HCT116 (cell line): ENCODE data around the gene RILPL2. TPM values are rescaled to one million over a fixed set of nuclear protein-coding genes. Genes with fewer than 3 reads are reported as not detected.

Experiments used
- ATAC-seq: fragments of 200-7000 bp; cut with Tn5 transposase; 2 replicates; pipeline ENCODE4 v1.9.1; 2020; ENCODE audit warnings: mild to moderate bottlenecking, moderate library complexity
- BruUV-seq: library from RNA; stranded (reverse); fragments of 400-500 nt; replicated peaks from 2 replicates; lab custom pipeline; 2021; lab: Mats Ljungman, UMichigan
- CTCF ChIA-PET: fragments of 300-600 bp; sonication (Branson Sonifier 250); formaldehyde crosslinking; loops from one replicate; lab custom pipeline; 2021; ENCODE audit warnings: antibody characterized with exemption; lab: Charles Lee
- POLR2A ChIA-PET: fragments of 300-600, 350-600 bp; sonication (Branson Sonifier 250); formaldehyde crosslinking; loops from one replicate; lab custom pipeline; 2021; ENCODE audit warnings: antibody characterized with exemption; lab: Charles Lee
- RAD21 ChIA-PET, 2 experiments: fragments of 300-600 bp; sonication (Branson Sonifier 250); formaldehyde crosslinking; loops; one replicate each; lab custom pipeline; 2023; ENCODE audit warnings: low total read pairs in 2 of 2; ENCODE audit not compliant: uncharacterized antibody in 2 of 2, unreplicated experiment in 2 of 2, low non-redundant PET in 1 of 2; lab: Charles Lee
- DNase-seq: peaks from one replicate; pipeline ENCODE4 v3.0.0-alpha.2; 2010; ENCODE audit warnings: low read depth, low spot score
- H2AFZ ChIP-seq: fragments of 200-600 bp; shearing (Covaris generic), sonication (generic); 2 replicates; pipeline ENCODE4 v1.6.1; 2017; ENCODE audit warnings: low read depth, mixed run types, mixed read lengths, antibody characterized with exemption, low read length; ENCODE audit not compliant: poor library complexity, severe bottlenecking
- H3K27ac ChIP-seq: 2 replicates; pipeline ENCODE4 v1.5.1; 2012; ENCODE audit warnings: low read depth, low read length
- H3K27me3 ChIP-seq: fragments of 200-600 bp; sonication (generic); 2 replicates; pipeline ENCODE4 v1.6.1; 2016; ENCODE audit warnings: mixed run types, low read length, mixed read lengths; ENCODE audit not compliant: insufficient read depth
- H3K36me3 ChIP-seq, 2 experiments: fragments of 200-500 bp in 1 of 2; fragments of 200-600 bp in 1 of 2; sonication (Bioruptor generic) in 1 of 2; sonication (generic) in 1 of 2; 2 replicates each; pipeline versions ENCODE4 v1.5.1 to v1.6.1; 2014 to 2016; ENCODE audit warnings: low read length in 2 of 2, inconsistent platforms in 1 of 2, mixed read lengths in 1 of 2, mixed run types in 1 of 2; ENCODE audit not compliant: insufficient read depth in 2 of 2, control insufficient read depth in 1 of 2
- H3K4me1 ChIP-seq, 2 experiments: fragments of 200-600 bp in 1 of 2; sonication (generic) in 1 of 2; 2 replicates each; pipeline versions ENCODE4 v1.5.1 to v1.6.1; 2012 to 2017; ENCODE audit warnings: low read length in 2 of 2, inconsistent platforms in 1 of 2, mild to moderate bottlenecking in 1 of 2, mixed read lengths in 1 of 2, mixed run types in 1 of 2, moderate library complexity in 1 of 2; ENCODE audit not compliant: insufficient read depth in 2 of 2, control insufficient read depth in 1 of 2
- H3K4me2 ChIP-seq: fragments of 200-600 bp; sonication (generic); 2 replicates; pipeline ENCODE4 v1.6.1; 2017; ENCODE audit warnings: mixed run types, low read length, mixed read lengths
- H3K4me3 ChIP-seq, 2 experiments: fragments of 200-600 bp in 1 of 2; sonication (generic) in 1 of 2; replicated peaks in 1 of 2; 2 replicates each; pipeline ENCODE4 v1.5.1; 2011 to 2016; ENCODE audit warnings: low read length in 2 of 2, control low read depth in 1 of 2, low read depth in 1 of 2, mild to moderate bottlenecking in 1 of 2, mixed read lengths in 1 of 2, mixed run types in 1 of 2
- H3K79me2 ChIP-seq: fragments of 200-600 bp; sonication (generic); 2 replicates; pipeline ENCODE4 v1.6.1; 2017; ENCODE audit warnings: mild to moderate bottlenecking, mixed run types, low read length, moderate library complexity, mixed read lengths; ENCODE audit not compliant: insufficient read depth
- H3K9ac ChIP-seq: fragments of 200-600 bp; sonication (generic); 2 replicates; pipeline ENCODE4 v1.6.1; 2016; ENCODE audit warnings: low read length, mixed read lengths
- H3K9me2 ChIP-seq: fragments of 200-600 bp; sonication (generic), shearing (Covaris generic); 2 replicates; pipeline ENCODE4 v1.6.1; 2017; ENCODE audit warnings: mixed run types, mild to moderate bottlenecking, moderate library complexity; ENCODE audit not compliant: insufficient read depth
- H3K9me3 ChIP-seq, 2 experiments: fragments of 200-500 bp in 1 of 2; fragments of 200-600 bp in 1 of 2; sonication (Bioruptor generic) in 1 of 2; sonication (generic) in 1 of 2; 2 replicates each; pipeline ENCODE4 v1.6.1; 2014 to 2017; ENCODE audit warnings: low read length in 2 of 2, mixed read lengths in 2 of 2, inconsistent platforms in 1 of 2, low read depth in 1 of 2, mild to moderate bottlenecking in 1 of 2, mixed run types in 1 of 2, moderate library complexity in 1 of 2; ENCODE audit not compliant: control insufficient read depth in 1 of 2, insufficient read depth in 1 of 2
- H4K20me1 ChIP-seq: fragments of 200-600 bp; sonication (generic), shearing (Covaris generic); 2 replicates; pipeline ENCODE4 v1.6.1; 2017; ENCODE audit warnings: mixed run types, mild to moderate bottlenecking, moderate library complexity; ENCODE audit not compliant: insufficient read depth
- EZH2 ChIP-seq: fragments of 200-600 bp; sonication (generic); IDR thresholded peaks from 2 replicates; pipeline ENCODE4 v1.6.1; 2017; ENCODE audit warnings: antibody characterized with exemption, mixed run types
- EZH2phosphoT487 ChIP-seq: fragments of 200-600 bp; IDR thresholded peaks from 2 replicates; pipeline ENCODE4 v1.6.1; 2018; ENCODE audit warnings: antibody characterized with exemption, borderline replicate concordance
- JUND ChIP-seq: IDR thresholded peaks from 2 replicates; pipeline ENCODE4 v1.6.1; 2012
- SP1 ChIP-seq: IDR thresholded peaks from 2 replicates; pipeline ENCODE4 v1.6.1; 2012; ENCODE audit warnings: low read depth
- TCF7L2 ChIP-seq: IDR thresholded peaks from 2 replicates; pipeline ENCODE4 v1.7.0; 2011; ENCODE audit warnings: borderline replicate concordance, inconsistent platforms; ENCODE audit not compliant: insufficient read depth, insufficient read length; ENCODE audit errors: extremely low read depth
- intact Hi-C: fragments of 100-400 bp; cut with micrococcal nuclease; formaldehyde crosslinking; loops from 2 replicates; pipeline ENCODE4 v1.10.0; 2022
- total RNA-seq: library from RNA; stranded (reverse); gene quantifications from one replicate; pipeline ENCODE4 v1.2.1, GENCODE V29; 2021; ENCODE audit not compliant: unreplicated experiment
- TF ChIP-seq, protein P1 (sequence below): IDR thresholded peaks from 2 replicates; pipeline ENCODE4 v1.6.1; 2012; ENCODE audit warnings: low read depth

The RILPL2 gene
- total RNA-seq, 1 experiment from 2014 or later: 2.3 TPM

DNA sequence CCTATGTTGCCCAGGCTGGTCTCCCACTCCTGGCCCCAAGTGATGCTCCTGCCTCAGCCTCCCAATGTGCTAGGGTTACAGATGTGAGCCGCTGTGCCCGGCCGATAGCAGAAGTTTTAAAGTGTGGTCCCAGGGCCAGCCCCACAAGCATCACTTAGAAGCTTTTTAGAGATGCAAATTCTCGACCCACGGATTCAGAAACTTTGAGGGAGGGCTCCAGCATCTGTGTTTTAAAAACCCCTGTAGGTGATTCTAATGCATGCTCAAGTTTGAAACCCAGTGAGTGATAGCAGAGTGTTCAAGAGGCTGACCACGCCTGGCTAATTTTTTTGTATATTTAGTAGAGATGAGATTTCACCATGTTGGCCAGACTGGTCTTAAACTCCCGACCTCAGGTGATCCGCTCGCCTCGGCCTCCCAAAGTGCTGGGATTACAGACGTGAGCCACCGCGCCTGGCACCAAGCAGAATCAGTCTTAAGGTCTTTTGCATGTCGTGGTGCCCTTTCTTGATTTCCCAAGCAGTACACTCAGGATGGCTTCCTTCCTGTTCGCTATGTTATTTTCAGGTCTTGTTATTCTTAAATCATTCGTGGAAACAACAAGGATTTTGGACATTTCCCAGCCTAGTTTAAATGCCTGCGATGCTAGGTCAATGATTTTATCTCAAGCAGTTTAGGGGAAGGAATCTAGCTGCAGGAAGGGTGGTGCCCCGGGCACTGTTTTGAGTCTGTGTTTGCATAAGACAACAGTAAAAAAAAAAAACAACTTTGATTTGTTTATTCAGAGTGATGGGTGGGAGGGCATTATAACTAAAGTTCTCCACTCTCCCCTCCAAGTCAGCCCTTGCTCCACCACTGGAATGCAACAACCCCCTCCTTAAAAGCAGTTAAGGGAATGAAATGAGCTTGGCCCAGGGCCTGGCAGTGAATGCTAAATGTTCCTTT, 9.2 kb upstream of the RILPL2 start:
- ChIA-PET POLR2A (interaction anchor here (0.7 kb wide), 1 partner anchor 25 kb away, joined by 3 read pairs; no protein-coding TSS in a partner anchor), RAD21 (no interaction called here), CTCF (no interaction called here)
- H3K27me3 ChIP-seq: no peaks in the 10 kb centered on the region
- no peaks in the 10 kb centered on the region for H3K9me3 ChIP-seq
- no peaks in the 10 kb centered on the region for H3K79me2 ChIP-seq
- peaks cover 0 to 4% of the 10 kb centered on the region in 2 experiments; a peak in 1 of 4 replicates for H3K4me1 ChIP-seq
- H3K27ac ChIP-seq: no peak overlapping the region
- intact Hi-C loops: no loop called here
- no peak overlapping the region for H3K9ac ChIP-seq
- no peaks in the 10 kb centered on the region for H4K20me1 ChIP-seq
- no TSS peak for BruUV-seq
- TF ChIP-seq EZH2: no peak
- TF ChIP-seq JUND: no peak
- TF ChIP-seq, protein P1, sequence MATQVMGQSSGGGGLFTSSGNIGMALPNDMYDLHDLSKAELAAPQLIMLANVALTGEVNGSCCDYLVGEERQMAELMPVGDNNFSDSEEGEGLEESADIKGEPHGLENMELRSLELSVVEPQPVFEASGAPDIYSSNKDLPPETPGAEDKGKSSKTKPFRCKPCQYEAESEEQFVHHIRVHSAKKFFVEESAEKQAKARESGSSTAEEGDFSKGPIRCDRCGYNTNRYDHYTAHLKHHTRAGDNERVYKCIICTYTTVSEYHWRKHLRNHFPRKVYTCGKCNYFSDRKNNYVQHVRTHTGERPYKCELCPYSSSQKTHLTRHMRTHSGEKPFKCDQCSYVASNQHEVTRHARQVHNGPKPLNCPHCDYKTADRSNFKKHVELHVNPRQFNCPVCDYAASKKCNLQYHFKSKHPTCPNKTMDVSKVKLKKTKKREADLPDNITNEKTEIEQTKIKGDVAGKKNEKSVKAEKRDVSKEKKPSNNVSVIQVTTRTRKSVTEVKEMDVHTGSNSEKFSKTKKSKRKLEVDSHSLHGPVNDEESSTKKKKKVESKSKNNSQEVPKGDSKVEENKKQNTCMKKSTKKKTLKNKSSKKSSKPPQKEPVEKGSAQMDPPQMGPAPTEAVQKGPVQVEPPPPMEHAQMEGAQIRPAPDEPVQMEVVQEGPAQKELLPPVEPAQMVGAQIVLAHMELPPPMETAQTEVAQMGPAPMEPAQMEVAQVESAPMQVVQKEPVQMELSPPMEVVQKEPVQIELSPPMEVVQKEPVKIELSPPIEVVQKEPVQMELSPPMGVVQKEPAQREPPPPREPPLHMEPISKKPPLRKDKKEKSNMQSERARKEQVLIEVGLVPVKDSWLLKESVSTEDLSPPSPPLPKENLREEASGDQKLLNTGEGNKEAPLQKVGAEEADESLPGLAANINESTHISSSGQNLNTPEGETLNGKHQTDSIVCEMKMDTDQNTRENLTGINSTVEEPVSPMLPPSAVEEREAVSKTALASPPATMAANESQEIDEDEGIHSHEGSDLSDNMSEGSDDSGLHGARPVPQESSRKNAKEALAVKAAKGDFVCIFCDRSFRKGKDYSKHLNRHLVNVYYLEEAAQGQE: no peak
- TF ChIP-seq TCF7L2: no peak
- no peak for TF ChIP-seq EZH2phosphoT487
- no peak for TF ChIP-seq SP1
- H2AFZ ChIP-seq: no peak overlapping the region
- H3K4me2 ChIP-seq: no peak overlapping the region
- no peaks in the 10 kb centered on the region for H3K9me2 ChIP-seq
- DNase-seq: no peak
- no peaks in the 10 kb centered on the region for H3K36me3 ChIP-seq
- ATAC-seq: no peak
- H3K4me3 ChIP-seq: no peak overlapping the region
